Activated naive CD8-positive, alpha-beta T cell treated with anti-CD3 and anti-CD28 coated beads, Interleukin-2, amount 50 U/mL, for 24 hours (primary cell): Measurements from ENCODE around the gene AK8.

ENCODE experiments used
- ATAC-seq: fragments of 150-1000 bp; cut with Tn5 transposase; one replicate; pipeline ENCODE4 v1.10.0; 2021
- DNase-seq: peaks from one replicate; pipeline ENCODE4 v3.0.0; 2021
- H3K27ac Mint-ChIP-seq: one replicate; pipeline ENCODE4 v1.8.0; 2021; ENCODE audit warnings: mild to moderate bottlenecking, mixed read lengths
- H3K27me3 Mint-ChIP-seq: one replicate; pipeline ENCODE4 v1.8.0; 2021; ENCODE audit warnings: mixed read lengths
- H3K36me3 Mint-ChIP-seq: one replicate; pipeline ENCODE4 v1.8.0; 2021; ENCODE audit warnings: low read depth, mixed read lengths
- H3K4me1 Mint-ChIP-seq: one replicate; pipeline ENCODE4 v1.8.0; 2021; ENCODE audit warnings: mixed read lengths
- H3K4me3 Mint-ChIP-seq: one replicate; pipeline ENCODE4 v1.8.0; 2021; ENCODE audit warnings: mild to moderate bottlenecking, moderate library complexity, mixed read lengths
- H3K9me3 Mint-ChIP-seq: one replicate; pipeline ENCODE4 v1.8.0; 2021; ENCODE audit warnings: mixed read lengths

The AK8 gene

GRCh38 chr9:132740526-132741309 is 137.4 kb downstream of the AK8 start:
- ATAC-seq (no peak), DNase-seq (no peak)
- Mint-ChIP-seq H3K27me3 (peaks cover 41% of the 10 kb centered on the region), H3K4me3 (no peak overlapping the region), H3K27ac (no peak overlapping the region), H3K9me3 (no peaks in the 10 kb centered on the region), H3K36me3 (no peaks in the 10 kb centered on the region), H3K4me1 (no peaks in the 10 kb centered on the region)

GRCh38 chr9:132739710-132740310 is 138.3 kb downstream of the AK8 start:
- H3K4me3 Mint-ChIP-seq, result no peak overlapping the region
- ATAC-seq (no peak), DNase-seq (no peak)
- no peak overlapping the region for H3K27ac Mint-ChIP-seq
- no peaks in the 10 kb centered on the region for H3K4me1 Mint-ChIP-seq
- no peaks in the 10 kb centered on the region for H3K9me3 Mint-ChIP-seq
- H3K36me3 Mint-ChIP-seq, result no peaks in the 10 kb centered on the region
- H3K27me3 Mint-ChIP-seq, result peaks cover 32% of the 10 kb centered on the region

GRCh38 chr9:132733260-132733815 is 144.7 kb downstream of the AK8 start:
- no peaks in the 10 kb centered on the region for H3K4me1 Mint-ChIP-seq
- H3K9me3 Mint-ChIP-seq, result no peaks in the 10 kb centered on the region
- H3K36me3 Mint-ChIP-seq, result no peaks in the 10 kb centered on the region
- no peak for ATAC-seq
- H3K27ac Mint-ChIP-seq, result no peak overlapping the region
- H3K4me3 Mint-ChIP-seq, result no peak overlapping the region
- no peak for DNase-seq
- H3K27me3 Mint-ChIP-seq, result peaks cover 6% of the 10 kb centered on the region

GRCh38 chr9:132732326-132733259 is 145.5 kb downstream of the AK8 start:
- Mint-ChIP-seq H3K36me3 (no peaks in the 10 kb centered on the region), H3K27me3 (peaks cover 6% of the 10 kb centered on the region), H3K9me3 (no peaks in the 10 kb centered on the region), H3K4me3 (no peak overlapping the region), H3K27ac (no peak overlapping the region), H3K4me1 (no peaks in the 10 kb centered on the region)
- ATAC-seq, result no peak
- no peak for DNase-seq

- ATAC-seq (no peak), DNase-seq (no peak)
- Mint-ChIP-seq H3K4me3 (no peak overlapping the region), H3K9me3 (no peaks in the 10 kb centered on the region), H3K4me1 (no peaks in the 10 kb centered on the region), H3K27ac (no peak overlapping the region), H3K27me3 (peaks cover 8% of the 10 kb centered on the region), H3K36me3 (no peaks in the 10 kb centered on the region)
Observed at GRCh38 chr9:132731230-132731629, 146.9 kb downstream of the AK8 start.

GRCh38 chr9:132730054-132731033 is 147.7 kb downstream of the AK8 start:
- no peak for ATAC-seq
- no peaks in the 10 kb centered on the region for H3K9me3 Mint-ChIP-seq

GRCh38 chr9:132729235-132729890 is 148.7 kb downstream of the AK8 start:
- no peak for ATAC-seq
- Mint-ChIP-seq H3K9me3 (no peaks in the 10 kb centered on the region), H3K4me1 (no peaks in the 10 kb centered on the region), H3K27me3 (peaks cover 8% of the 10 kb centered on the region), H3K36me3 (no peaks in the 10 kb centered on the region), H3K27ac (no peak overlapping the region), H3K4me3 (no peak overlapping the region)
- DNase-seq, result no peak

More at GRCh38 chr9:132730054-132731033, 147.7 kb downstream of the AK8 start:
- Mint-ChIP-seq H3K27ac (no peak overlapping the region), H3K36me3 (no peaks in the 10 kb centered on the region), H3K27me3 (peaks cover 8% of the 10 kb centered on the region), H3K4me3 (no peak overlapping the region), H3K4me1 (no peaks in the 10 kb centered on the region)
- DNase-seq, result no peak

- no peak for ATAC-seq
- no peaks in the 10 kb centered on the region for H3K36me3 Mint-ChIP-seq
Observed at GRCh38 chr9:132728497-132728896, 149.6 kb downstream of the AK8 start.

GRCh38 chr9:132728071-132728470 is 150.0 kb downstream of the AK8 start:
- H3K4me3 Mint-ChIP-seq, result no peak overlapping the region

More at GRCh38 chr9:132728497-132728896, 149.6 kb downstream of the AK8 start:
- no peak overlapping the region for H3K27ac Mint-ChIP-seq
- no peaks in the 10 kb centered on the region for H3K4me1 Mint-ChIP-seq
- H3K27me3 Mint-ChIP-seq, result peaks cover 8% of the 10 kb centered on the region
- no peak overlapping the region for H3K4me3 Mint-ChIP-seq
- no peak for DNase-seq
- no peaks in the 10 kb centered on the region for H3K9me3 Mint-ChIP-seq

GRCh38 chr9:132726576-132727130 is 151.4 kb downstream of the AK8 start:
- DNase-seq (no peak), ATAC-seq (no peak)
- Mint-ChIP-seq H3K27ac (no peak overlapping the region), H3K27me3 (peaks cover 7% of the 10 kb centered on the region), H3K4me1 (no peaks in the 10 kb centered on the region), H3K4me3 (no peak overlapping the region), H3K9me3 (no peaks in the 10 kb centered on the region), H3K36me3 (no peaks in the 10 kb centered on the region)

More at GRCh38 chr9:132728071-132728470, 150.0 kb downstream of the AK8 start:
- Mint-ChIP-seq H3K27ac (no peak overlapping the region), H3K36me3 (no peaks in the 10 kb centered on the region), H3K9me3 (no peaks in the 10 kb centered on the region), H3K27me3 (peaks cover 9% of the 10 kb centered on the region), H3K4me1 (no peaks in the 10 kb centered on the region)
- DNase-seq (no peak), ATAC-seq (no peak)

GRCh38 chr9:132725306-132725705 is 152.8 kb downstream of the AK8 start:
- H3K9me3 Mint-ChIP-seq, result no peaks in the 10 kb centered on the region
- H3K27me3 Mint-ChIP-seq, result peaks cover 7% of the 10 kb centered on the region
- no peaks in the 10 kb centered on the region for H3K36me3 Mint-ChIP-seq
- no peak for DNase-seq
- H3K27ac Mint-ChIP-seq, result no peak overlapping the region
- no peak for ATAC-seq
- no peaks in the 10 kb centered on the region for H3K4me1 Mint-ChIP-seq
- no peak overlapping the region for H3K4me3 Mint-ChIP-seq

- DNase-seq (no peak), ATAC-seq (no peak)
- H3K9me3 Mint-ChIP-seq, result no peaks in the 10 kb centered on the region
- H3K27me3 Mint-ChIP-seq, result peaks cover 17% of the 10 kb centered on the region
- no peak overlapping the region for H3K4me3 Mint-ChIP-seq
- no peak overlapping the region for H3K27ac Mint-ChIP-seq
- H3K4me1 Mint-ChIP-seq, result no peaks in the 10 kb centered on the region
- H3K36me3 Mint-ChIP-seq, result no peaks in the 10 kb centered on the region
Observed at GRCh38 chr9:132723809-132724208, 154.3 kb downstream of the AK8 start.

- Mint-ChIP-seq H3K27ac (no peak overlapping the region), H3K4me1 (peaks cover 5% of the 10 kb centered on the region), H3K4me3 (no peak overlapping the region), H3K27me3 (peaks cover 25% of the 10 kb centered on the region), H3K36me3 (no peaks in the 10 kb centered on the region), H3K9me3 (no peaks in the 10 kb centered on the region)
- DNase-seq (no peak), ATAC-seq (no peak)
Observed at GRCh38 chr9:132722564-132723065, 155.5 kb downstream of the AK8 start.
